ENCODE data around the gene CHST10. TPM values are rescaled to one million over a fixed set of nuclear protein-coding genes. Genes with fewer than 3 reads are reported as not detected.

The CHST10 gene
- total RNA-seq, 1 experiment from 2014 or later, result 29.7 TPM

- DNase-seq, result no peak
- Mint-ChIP-seq H3K4me3 (no peak overlapping the region), H3K27me3 (ENCODE audit: low read depth) (peaks cover 5% of the 10 kb centered on the region), H3K27ac (no peak overlapping the region), H3K9me3 (peaks cover 4 to 19% of the 10 kb centered on the region in 2 experiments), H3K4me1 (peaks cover 2% of the 10 kb centered on the region in 2 experiments), H3K36me3 (ENCODE audit: insufficient read depth in 1 of 3, low read depth in 3 of 3) (peaks cover 0 to 5% (median 3%) of the 10 kb centered on the region in 3 experiments; a peak in 3 of 7 replicates)
- Histone ChIP-seq H3K27me3 (ENCODE audit: insufficient read depth, low read length) (no peaks in the 10 kb centered on the region), H3K23ac (ENCODE audit: insufficient read length, low read depth, low read length) (no peak overlapping the region), H4K5ac (ENCODE audit: insufficient read length, low read depth, low read length) (no peak overlapping the region), H3K56ac (ENCODE audit: insufficient read length, low read depth, low read length) (no peak overlapping the region), H4K91ac (ENCODE audit: insufficient read length, low read depth, low read length) (no peak overlapping the region), H3K79me2 (ENCODE audit: insufficient read depth, low read length) (no peaks in the 10 kb centered on the region), H3K4ac (ENCODE audit: low read depth, low read length) (no peak overlapping the region), H4K20me1 (ENCODE audit: control insufficient read depth, insufficient read depth, insufficient read length) (no peaks in the 10 kb centered on the region), H2BK5ac (ENCODE audit: insufficient read length, low read length) (no peak overlapping the region), H3K23me2 (ENCODE audit: insufficient read length, low read depth, low read length, poor library complexity, severe bottlenecking) (no peaks in the 10 kb centered on the region), H2BK120ac (ENCODE audit: low read depth, low read length, poor library complexity, severe bottlenecking) (no peak overlapping the region), H2AFZ (ENCODE audit: low read length) (no peak overlapping the region), H3K4me2 (ENCODE audit: insufficient read depth, insufficient read length, low read length) (no peak overlapping the region), H3K79me1 (ENCODE audit: insufficient read depth, low read depth, low read length, poor library complexity, severe bottlenecking) (no peaks in the 10 kb centered on the region), H3K9me3 (ENCODE audit: control insufficient read depth, low read depth, low read length) (no peaks in the 10 kb centered on the region), H3K9ac (ENCODE audit: extremely low read depth, insufficient read length, low read length) (no peak overlapping the region), H3K4me1 (ENCODE audit: insufficient read depth, low read length) (no peaks in the 10 kb centered on the region), H3K14ac (ENCODE audit: insufficient read depth, low read length) (no peak overlapping the region), H2BK20ac (ENCODE audit: low read depth, low read length, poor library complexity, severe bottlenecking) (no peak overlapping the region), H2AK5ac (ENCODE audit: insufficient read length, low read length) (no peak overlapping the region), H2BK15ac (ENCODE audit: low read depth, low read length) (no peak overlapping the region), H2BK12ac (ENCODE audit: insufficient read length, low read depth, low read length) (no peak overlapping the region), H3K18ac (ENCODE audit: insufficient read length, low read depth, low read length) (no peak overlapping the region), H4K8ac (replicated peaks; ENCODE audit: insufficient read length, low read depth, low read length) (no peak overlapping the region), H3K27ac (ENCODE audit: insufficient read length, low read depth, low read length) (no peak overlapping the region), H3T11ph (ENCODE audit: low read length) (no peak overlapping the region)
- WGBS (ENCODE audit: extremely low coverage, insufficient read length, low lambda C conversion rate), result no CpG with 5 or more reads among the region's 1 CpG
- no peak for TF ChIP-seq CTCF (conservative IDR thresholded peaks at IDR 0.05)
Observed at GRCh38 chr2:100429726-100430125, 12.3 kb upstream of the CHST10 start.
